Activated T-cell treated with anti-CD3 and anti-CD28 coated beads, Interleukin-2, amount 50 U/mL, for 24 hours (primary cell): ENCODE data around the gene PARD3B.

Experiments
- DNase-seq: peaks from one replicate; pipeline ENCODE4 v3.0.0-alpha.2; 2020
- H3K27ac Mint-ChIP-seq: 2 replicates; pipeline ENCODE4 v1.8.0; 2020; ENCODE audit warnings: mild to moderate bottlenecking, mixed read lengths
- H3K27me3 Mint-ChIP-seq: 2 replicates; pipeline ENCODE4 v1.8.0; 2020; ENCODE audit warnings: mixed read lengths
- H3K36me3 Mint-ChIP-seq: 2 replicates; pipeline ENCODE4 v1.8.0; 2020; ENCODE audit warnings: low read depth, mixed read lengths
- H3K4me1 Mint-ChIP-seq: 2 replicates; pipeline ENCODE4 v1.8.0; 2020; ENCODE audit warnings: low read depth, mixed read lengths
- H3K4me3 Mint-ChIP-seq: 2 replicates; pipeline ENCODE4 v1.8.0; 2020; ENCODE audit warnings: mild to moderate bottlenecking, moderate library complexity, mixed read lengths
- H3K9me3 Mint-ChIP-seq: 2 replicates; pipeline ENCODE4 v1.8.0; 2020; ENCODE audit warnings: mixed read lengths

PARD3B gene

DNA sequence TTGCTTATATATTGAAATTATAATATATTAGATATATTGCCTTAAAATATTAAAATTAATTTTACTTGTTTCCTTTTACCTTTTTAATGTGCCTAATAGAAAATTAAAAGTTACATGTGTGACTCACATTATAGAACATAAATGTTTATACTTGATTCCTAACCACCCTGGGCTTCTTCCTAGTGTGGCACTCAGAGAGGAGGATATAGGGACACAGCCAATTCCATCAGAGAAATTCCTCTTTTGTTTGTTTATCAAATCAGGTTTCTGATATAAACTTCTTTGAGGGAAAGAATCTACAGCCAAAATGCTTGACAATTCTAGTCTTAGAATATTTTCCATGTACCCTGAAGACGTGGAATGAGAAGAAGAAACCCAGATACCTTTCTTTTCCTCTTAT lies 788.1 kb downstream of the PARD3B start:
- peaks cover 11% of the 10 kb centered on the region for H3K9me3 Mint-ChIP-seq
- H3K36me3 Mint-ChIP-seq, result no peaks in the 10 kb centered on the region
- no peaks in the 10 kb centered on the region for H3K4me1 Mint-ChIP-seq
- H3K27me3 Mint-ChIP-seq, result peaks cover 2% of the 10 kb centered on the region
- H3K27ac Mint-ChIP-seq, result no peak overlapping the region
- no peak for DNase-seq
- H3K4me3 Mint-ChIP-seq, result no peak overlapping the region

GRCh38 chr2:205337274-205337673 lies 792.0 kb downstream of the PARD3B start:
- H3K27ac Mint-ChIP-seq, result no peak overlapping the region
- peaks cover 12% of the 10 kb centered on the region for H3K9me3 Mint-ChIP-seq
- no peaks in the 10 kb centered on the region for H3K36me3 Mint-ChIP-seq
- no peaks in the 10 kb centered on the region for H3K27me3 Mint-ChIP-seq
- no peak for DNase-seq
- H3K4me1 Mint-ChIP-seq, result no peaks in the 10 kb centered on the region
- no peak overlapping the region for H3K4me3 Mint-ChIP-seq

DNA sequence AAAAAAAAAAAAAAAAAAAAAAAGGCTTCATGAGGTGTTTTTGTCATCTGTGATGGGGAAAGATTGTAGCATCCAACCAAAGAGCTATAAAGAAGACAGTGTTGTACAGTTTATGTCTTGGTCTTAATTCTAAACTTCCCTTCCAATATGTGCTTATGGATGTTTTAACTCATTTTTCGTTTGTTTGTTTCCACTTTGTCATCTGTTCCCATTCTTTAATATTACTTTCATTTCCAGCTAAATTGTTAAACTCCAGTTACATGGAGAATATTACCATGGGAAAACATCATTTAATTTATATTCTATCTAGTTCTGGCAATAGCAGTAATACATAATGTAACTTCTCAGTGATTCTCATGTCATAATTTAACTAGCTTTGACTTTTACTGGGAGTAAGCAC lies 792.9 kb downstream of the PARD3B start:
- Mint-ChIP-seq H3K27me3 (no peaks in the 10 kb centered on the region), H3K4me3 (no peak overlapping the region), H3K4me1 (no peaks in the 10 kb centered on the region), H3K9me3 (peaks cover 12% of the 10 kb centered on the region), H3K36me3 (no peaks in the 10 kb centered on the region), H3K27ac (no peak overlapping the region)
- DNase-seq, result no peak

- Mint-ChIP-seq H3K4me3 (no peak overlapping the region), H3K36me3 (no peaks in the 10 kb centered on the region), H3K9me3 (peaks cover 14% of the 10 kb centered on the region), H3K27me3 (no peaks in the 10 kb centered on the region), H3K4me1 (no peaks in the 10 kb centered on the region), H3K27ac (no peak overlapping the region)
- no peak for DNase-seq
These were observed 797.8 kb downstream of the PARD3B start for GRCh38 chr2:205343103-205343502.

DNA sequence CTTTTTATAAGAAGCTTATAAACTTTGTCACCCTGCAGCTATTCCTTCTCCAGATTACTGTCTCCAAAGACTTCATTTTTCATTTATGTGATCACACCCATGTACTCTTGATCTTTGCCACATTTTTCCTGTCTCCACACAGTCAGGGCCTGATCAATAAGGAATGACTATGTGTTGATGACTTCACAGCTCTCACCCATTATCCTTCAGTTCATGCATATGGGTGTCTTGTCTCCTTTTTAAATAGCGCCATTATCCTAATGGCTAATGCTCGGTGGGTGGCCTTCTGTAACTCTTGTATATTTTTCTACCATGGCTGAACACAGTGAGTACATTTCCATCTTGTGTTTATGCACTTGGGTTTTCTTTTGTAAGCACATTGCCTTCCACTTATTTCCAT lies 801.4 kb downstream of the PARD3B start:
- no peak overlapping the region for H3K4me3 Mint-ChIP-seq
- DNase-seq, result no peak
- H3K36me3 Mint-ChIP-seq, result no peaks in the 10 kb centered on the region
- no peaks in the 10 kb centered on the region for H3K4me1 Mint-ChIP-seq
- no peaks in the 10 kb centered on the region for H3K27me3 Mint-ChIP-seq
- no peak overlapping the region for H3K27ac Mint-ChIP-seq
- H3K9me3 Mint-ChIP-seq, result peaks cover 14% of the 10 kb centered on the region

DNA sequence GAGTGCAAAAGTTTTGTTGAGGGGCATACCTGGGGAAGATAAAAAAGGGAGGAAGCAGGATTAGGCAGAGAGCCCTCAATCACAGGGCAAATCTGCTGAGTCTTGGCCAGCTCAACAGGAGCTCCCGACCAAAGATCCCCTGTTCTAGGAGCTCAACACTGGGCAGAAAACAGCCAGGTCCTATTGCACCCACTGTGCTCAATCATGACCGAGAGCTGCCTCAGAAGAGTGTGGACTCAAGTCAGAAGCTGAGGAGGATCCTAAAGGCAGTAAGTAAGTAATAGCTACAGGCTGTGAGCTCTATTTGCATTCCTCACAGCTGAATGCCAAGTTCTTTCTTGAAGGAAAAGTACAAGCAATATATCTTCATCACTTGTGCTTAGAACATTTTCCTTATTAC lies 802.6 kb downstream of the PARD3B start:
- H3K9me3 Mint-ChIP-seq, result peaks cover 12% of the 10 kb centered on the region
- no peaks in the 10 kb centered on the region for H3K36me3 Mint-ChIP-seq
- H3K4me1 Mint-ChIP-seq, result no peaks in the 10 kb centered on the region
- no peak overlapping the region for H3K27ac Mint-ChIP-seq
- H3K27me3 Mint-ChIP-seq, result no peaks in the 10 kb centered on the region
- H3K4me3 Mint-ChIP-seq, result no peak overlapping the region
- no peak for DNase-seq

GRCh38 chr2:205352094-205352493 lies 806.8 kb downstream of the PARD3B start:
- no peaks in the 10 kb centered on the region for H3K27me3 Mint-ChIP-seq
- DNase-seq, result no peak
- no peaks in the 10 kb centered on the region for H3K4me1 Mint-ChIP-seq
- H3K4me3 Mint-ChIP-seq, result no peak overlapping the region
- no peaks in the 10 kb centered on the region for H3K9me3 Mint-ChIP-seq
- no peaks in the 10 kb centered on the region for H3K36me3 Mint-ChIP-seq
- no peak overlapping the region for H3K27ac Mint-ChIP-seq

DNA sequence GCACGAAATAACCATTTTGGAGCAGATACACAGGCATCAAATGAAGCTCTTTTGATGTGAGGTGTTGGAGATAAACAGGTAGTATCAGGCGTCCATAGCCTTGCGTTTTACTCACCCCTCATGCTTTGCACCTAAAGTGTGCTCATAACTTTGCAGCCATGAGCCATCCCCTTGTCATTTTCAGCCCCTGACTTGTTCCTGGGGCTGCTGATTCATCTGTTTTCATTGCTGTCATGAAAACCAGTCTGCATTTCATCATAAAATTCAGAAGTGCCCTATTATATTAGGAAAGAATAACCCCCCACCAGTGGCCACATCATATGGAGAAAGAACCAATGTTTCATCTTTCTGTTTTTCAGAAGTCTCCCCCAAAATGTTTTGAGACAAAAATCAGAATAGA lies 807.3 kb downstream of the PARD3B start:
- DNase-seq, result no peak
- no peaks in the 10 kb centered on the region for H3K9me3 Mint-ChIP-seq
- H3K27ac Mint-ChIP-seq, result no peak overlapping the region
- H3K4me3 Mint-ChIP-seq, result no peak overlapping the region
- no peaks in the 10 kb centered on the region for H3K4me1 Mint-ChIP-seq
- H3K36me3 Mint-ChIP-seq, result no peaks in the 10 kb centered on the region
- H3K27me3 Mint-ChIP-seq, result no peaks in the 10 kb centered on the region

- Mint-ChIP-seq H3K4me3 (no peak overlapping the region), H3K36me3 (no peaks in the 10 kb centered on the region)
These were observed 812.5 kb downstream of the PARD3B start for GRCh38 chr2:205357732-205358131.

DNA sequence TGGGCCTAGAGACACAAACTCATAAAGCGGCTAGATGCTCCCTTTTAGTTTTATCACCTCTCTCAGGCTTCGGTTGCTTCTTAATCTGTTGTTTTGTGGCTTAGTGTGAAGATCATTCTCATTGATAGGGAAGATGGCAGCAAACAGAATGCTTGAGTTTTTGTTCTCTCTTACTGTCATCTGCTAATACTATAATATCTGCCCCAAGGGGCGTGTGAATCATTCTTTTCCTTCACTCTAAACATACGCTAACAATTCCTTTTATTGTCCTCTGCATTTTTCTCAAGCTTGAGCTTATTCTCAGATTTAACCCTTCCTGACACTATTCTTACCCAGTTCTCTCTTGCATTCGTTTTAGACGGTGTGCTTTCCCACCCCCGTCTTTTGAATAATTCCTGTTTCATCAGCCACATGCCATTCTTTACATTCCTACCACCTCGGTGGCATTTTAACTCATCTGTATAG lies 813.1 kb downstream of the PARD3B start:
- H3K27ac Mint-ChIP-seq, result no peak overlapping the region
- H3K27me3 Mint-ChIP-seq, result peaks cover 6% of the 10 kb centered on the region
- H3K9me3 Mint-ChIP-seq, result no peaks in the 10 kb centered on the region
- H3K36me3 Mint-ChIP-seq, result no peaks in the 10 kb centered on the region
- no peak overlapping the region for H3K4me3 Mint-ChIP-seq
- no peaks in the 10 kb centered on the region for H3K4me1 Mint-ChIP-seq
- no peak for DNase-seq

More at GRCh38 chr2:205357732-205358131, 812.5 kb downstream of the PARD3B start:
- no peaks in the 10 kb centered on the region for H3K4me1 Mint-ChIP-seq
- peaks cover 6% of the 10 kb centered on the region for H3K27me3 Mint-ChIP-seq
- no peak for DNase-seq
- no peak overlapping the region for H3K27ac Mint-ChIP-seq
- no peaks in the 10 kb centered on the region for H3K9me3 Mint-ChIP-seq

DNA sequence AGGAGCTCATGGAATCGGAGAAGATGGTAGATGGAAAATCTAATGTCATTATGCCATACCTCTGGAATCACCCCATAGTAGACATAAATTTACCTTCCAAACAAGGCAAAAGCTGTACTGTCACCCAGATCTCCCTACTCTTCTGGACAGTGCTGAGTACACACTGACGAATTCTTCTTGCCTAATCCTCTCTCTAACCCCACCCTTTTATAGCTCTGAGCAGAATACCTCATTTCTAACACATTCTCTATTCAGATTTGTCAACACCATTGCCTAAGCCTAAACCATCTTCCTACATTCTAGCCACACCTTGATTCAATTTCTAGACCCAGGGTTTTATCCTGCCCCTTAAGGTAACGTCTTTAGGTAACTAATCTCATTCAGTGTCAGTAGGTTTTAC lies 816.0 kb downstream of the PARD3B start:
- H3K27ac Mint-ChIP-seq, result no peak overlapping the region
- no peak for DNase-seq
- no peaks in the 10 kb centered on the region for H3K9me3 Mint-ChIP-seq

DNA sequence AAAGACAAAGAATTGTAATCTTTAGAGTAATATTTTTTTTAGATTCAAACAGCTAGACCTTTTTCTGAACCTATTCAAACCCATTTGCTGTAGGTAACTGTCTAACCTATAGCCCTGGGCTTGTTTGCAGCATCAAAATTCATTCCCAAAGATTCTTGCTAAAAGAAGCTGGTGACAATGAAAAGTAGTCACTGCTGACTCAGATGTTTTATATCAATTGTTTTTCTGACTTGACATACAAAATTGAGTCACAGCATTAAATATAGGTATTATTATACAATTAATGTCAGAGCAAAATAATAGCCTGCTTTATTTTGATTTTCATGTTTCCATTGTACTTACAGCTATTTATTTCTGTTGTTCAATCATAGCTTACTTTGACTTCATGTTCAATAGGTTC lies 816.7 kb downstream of the PARD3B start:
- H3K9me3 Mint-ChIP-seq, result no peaks in the 10 kb centered on the region
- H3K27ac Mint-ChIP-seq, result no peak overlapping the region
- no peaks in the 10 kb centered on the region for H3K4me1 Mint-ChIP-seq
- H3K36me3 Mint-ChIP-seq, result no peaks in the 10 kb centered on the region
- DNase-seq, result no peak
- no peak overlapping the region for H3K4me3 Mint-ChIP-seq
- H3K27me3 Mint-ChIP-seq, result peaks cover 6% of the 10 kb centered on the region

More for the DNA sequence above, 816.0 kb downstream of the PARD3B start:
- peaks cover 6% of the 10 kb centered on the region for H3K27me3 Mint-ChIP-seq
- H3K36me3 Mint-ChIP-seq, result no peaks in the 10 kb centered on the region
- no peak overlapping the region for H3K4me3 Mint-ChIP-seq
- H3K4me1 Mint-ChIP-seq, result no peaks in the 10 kb centered on the region

DNA sequence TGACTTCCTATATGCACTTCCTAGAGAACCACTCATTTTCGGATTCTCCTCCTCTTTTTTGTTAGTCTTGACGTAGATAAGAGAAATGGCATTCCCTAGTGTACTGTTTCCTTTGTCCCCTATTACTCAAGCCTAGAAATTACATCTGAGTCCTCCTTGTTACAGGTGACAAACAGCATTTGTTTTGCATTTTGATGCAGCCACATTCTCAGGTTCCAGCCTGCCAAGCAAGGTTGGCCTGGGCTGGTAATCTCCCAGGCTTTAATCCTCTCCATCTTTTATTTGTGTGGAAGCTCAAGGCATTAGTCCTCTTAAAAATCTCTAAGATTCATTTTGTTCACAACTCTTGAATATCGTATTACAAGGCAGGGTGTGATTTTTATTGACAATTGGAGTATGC lies 819.0 kb downstream of the PARD3B start:
- H3K4me3 Mint-ChIP-seq, result no peak overlapping the region
- H3K36me3 Mint-ChIP-seq, result no peaks in the 10 kb centered on the region
- H3K27me3 Mint-ChIP-seq, result peaks cover 6% of the 10 kb centered on the region

GRCh38 chr2:205366336-205367060 lies 821.2 kb downstream of the PARD3B start:
- H3K27ac Mint-ChIP-seq, result no peak overlapping the region
- no peaks in the 10 kb centered on the region for H3K4me1 Mint-ChIP-seq
- H3K9me3 Mint-ChIP-seq, result no peaks in the 10 kb centered on the region
- no peak for DNase-seq
- no peaks in the 10 kb centered on the region for H3K36me3 Mint-ChIP-seq
- H3K27me3 Mint-ChIP-seq, result no peaks in the 10 kb centered on the region
- H3K4me3 Mint-ChIP-seq, result no peak overlapping the region

More for the DNA sequence above, 819.0 kb downstream of the PARD3B start:
- DNase-seq, result no peak
- H3K4me1 Mint-ChIP-seq, result no peaks in the 10 kb centered on the region
- no peak overlapping the region for H3K27ac Mint-ChIP-seq
- H3K9me3 Mint-ChIP-seq, result no peaks in the 10 kb centered on the region

GRCh38 chr2:205367331-205367935 lies 822.2 kb downstream of the PARD3B start:
- H3K27me3 Mint-ChIP-seq, result no peaks in the 10 kb centered on the region
- H3K36me3 Mint-ChIP-seq, result no peaks in the 10 kb centered on the region
- H3K4me3 Mint-ChIP-seq, result no peak overlapping the region
- H3K27ac Mint-ChIP-seq, result no peak overlapping the region
- H3K4me1 Mint-ChIP-seq, result peaks cover 3% of the 10 kb centered on the region
- no peaks in the 10 kb centered on the region for H3K9me3 Mint-ChIP-seq
- DNase-seq, result no peak
